T47D (cell line): ENCODE results near the gene SLC7A7.
"Not testable (repeated sequence)": the region's sequence is repeated elsewhere in the genome, so short reads cannot be mapped to it uniquely, and the experiment has no call there.

Source experiments
- DNase-seq, 2 experiments: peaks; one replicate each; pipeline versions ENCODE4 v3.0.0 to v3.0.0-alpha.2; 2011 to 2012; ENCODE audit warnings: low read depth in 1 of 2, low spot score in 1 of 2
- JUND ChIP-seq: IDR thresholded peaks from 2 replicates; pipeline ENCODE4 v1.6.1; 2012; ENCODE audit warnings: low read depth
- in situ Hi-C: cut with HindIII; loops from 2 replicates; pipeline ENCODE4 v1.10.0; 2016; ENCODE audit warnings: low sequenced_read_pairs, low pct_unique_long_range_greater_than_20kb

The SLC7A7 gene

GRCh38 chr14:22781301-22781991 lies 33.8 kb downstream of the SLC7A7 start:
- in situ Hi-C loops, result no loop called here
- TF ChIP-seq JUND, result no peak
- DNase-seq, result no peak

DNA sequence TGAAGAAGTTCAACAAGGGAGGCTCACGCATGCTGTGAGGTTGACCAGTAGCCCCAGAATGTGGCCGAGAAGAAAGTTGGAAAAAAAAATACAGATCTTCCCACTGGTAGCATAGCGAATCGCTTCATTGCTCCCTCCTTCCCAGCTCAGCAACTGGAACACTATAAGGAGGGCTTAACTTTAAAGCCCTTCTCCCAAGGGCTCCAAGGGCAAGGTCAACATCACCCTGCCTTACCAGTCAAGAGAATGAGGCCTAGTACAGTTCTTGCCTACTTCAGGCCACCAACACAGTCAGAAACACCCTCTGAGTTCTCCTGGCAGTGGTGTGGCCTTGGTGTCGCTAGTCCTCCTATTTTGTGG lies 34.3 kb downstream of the SLC7A7 start:
- TF ChIP-seq JUND, result no peak
- in situ Hi-C loops, result no loop called here

DNA sequence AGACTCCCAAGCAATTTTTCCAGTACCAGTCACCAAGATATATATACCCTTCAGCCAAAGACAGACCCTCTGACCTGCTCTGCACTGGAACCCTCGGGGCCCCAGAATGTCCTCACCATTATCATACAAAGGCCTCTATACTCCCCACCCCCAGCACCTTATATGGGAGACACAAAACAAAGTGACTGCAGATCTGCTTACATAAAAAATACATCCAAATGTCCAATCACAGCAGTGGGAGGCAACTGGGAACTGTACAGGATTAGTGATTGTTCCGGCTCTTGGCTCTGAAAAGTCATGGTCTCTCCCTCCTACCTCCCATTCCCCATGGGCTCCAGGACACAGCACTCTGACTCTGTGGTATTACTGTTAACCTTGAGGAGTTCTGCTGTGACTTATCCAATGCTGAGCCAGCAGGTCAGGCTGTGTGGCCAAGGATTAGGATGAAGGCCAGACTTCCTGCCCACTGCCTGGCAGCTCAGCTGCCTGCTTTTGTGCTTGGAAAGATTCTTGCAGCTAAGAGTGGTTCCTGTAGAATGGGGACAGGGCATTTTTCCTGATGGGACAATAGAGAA lies 35.0 kb downstream of the SLC7A7 start:
- DNase-seq, result no peak
- in situ Hi-C loops, result no loop called here
- no peak for TF ChIP-seq JUND

More for the DNA sequence above, 34.3 kb downstream of the SLC7A7 start:
- DNase-seq, result no peak

GRCh38 chr14:22778084-22778483 lies 37.2 kb downstream of the SLC7A7 start:
- no peak for DNase-seq
- no peak for TF ChIP-seq JUND
- in situ Hi-C loops, result no loop called here

DNA sequence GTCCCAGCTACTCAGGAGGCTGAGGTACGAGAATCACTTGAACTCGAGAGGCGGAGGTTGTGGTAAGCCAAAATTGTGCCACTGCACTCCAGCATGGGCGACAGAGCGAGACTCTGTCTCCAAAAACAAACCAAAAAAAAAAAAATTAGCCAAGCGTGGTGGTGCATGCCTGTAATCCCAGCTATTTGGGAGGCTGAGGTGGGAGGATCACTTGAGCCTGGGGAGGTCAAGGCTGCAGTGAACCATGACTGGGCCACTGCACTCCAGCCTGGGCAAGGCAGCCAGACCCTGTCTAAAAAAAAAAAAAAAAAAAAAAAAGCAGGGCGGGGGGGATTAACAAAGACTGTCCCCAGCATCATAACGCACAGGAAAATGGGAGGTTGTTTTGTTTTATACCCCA lies 38.4 kb downstream of the SLC7A7 start:
- in situ Hi-C loops, result not testable (repeated sequence)

GRCh38 chr14:22776215-22776614 lies 39.0 kb downstream of the SLC7A7 start:
- in situ Hi-C loops, result no loop called here
- TF ChIP-seq JUND, result no peak
- no peak for DNase-seq

More for the DNA sequence above, 38.4 kb downstream of the SLC7A7 start:
- not testable (repeated sequence) for DNase-seq

DNA sequence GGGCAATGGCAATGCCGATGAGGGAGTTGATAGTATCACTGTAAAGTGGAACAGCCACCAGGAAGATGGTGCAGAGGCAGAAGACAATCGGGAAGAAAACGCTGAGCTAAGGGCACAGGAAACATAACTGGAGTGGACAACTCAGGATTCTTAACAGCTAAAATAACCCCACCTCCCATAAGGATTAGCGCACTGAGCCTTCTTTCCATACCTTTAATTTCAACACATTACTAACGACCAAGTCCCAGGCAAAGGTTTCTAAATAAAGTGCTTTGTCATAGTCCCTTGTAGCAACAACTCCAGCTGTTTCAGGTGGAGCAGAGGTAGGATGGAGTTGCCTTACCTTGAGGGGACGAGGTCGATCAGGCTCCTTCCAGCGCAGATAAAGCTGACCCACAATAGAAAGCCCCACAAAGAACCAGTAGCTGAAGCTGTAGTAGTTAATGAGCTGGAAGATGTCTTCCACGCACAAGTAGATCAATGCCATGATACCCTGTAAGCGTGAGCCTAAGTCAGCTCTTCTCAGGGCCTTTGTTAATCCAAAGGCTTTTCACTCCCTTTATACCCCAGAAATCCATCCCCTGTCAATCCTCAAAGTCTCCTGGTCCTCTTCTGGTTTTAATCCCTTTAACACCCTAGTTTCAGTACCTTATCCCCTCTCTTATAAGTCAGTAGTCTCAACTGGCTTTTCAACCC lies 41.1 kb downstream of the SLC7A7 start:
- in situ Hi-C loops, result no loop called here
- no peak for TF ChIP-seq JUND
- DNase-seq, result no peak

- TF ChIP-seq JUND, result no peak
- in situ Hi-C loops, result no loop called here
- no peak for DNase-seq
These were observed 41.8 kb downstream of the SLC7A7 start for GRCh38 chr14:22773162-22774010.

GRCh38 chr14:22772725-22773124 lies 42.5 kb downstream of the SLC7A7 start:
- TF ChIP-seq JUND, result no peak
- DNase-seq, result no peak
- in situ Hi-C loops, result no loop called here

- no peak for DNase-seq
- TF ChIP-seq JUND, result no peak
- in situ Hi-C loops, result no loop called here
These were observed 44.6 kb downstream of the SLC7A7 start for GRCh38 chr14:22770481-22771187.

GRCh38 chr14:22769369-22769768 lies 45.9 kb downstream of the SLC7A7 start:
- in situ Hi-C loops, result no loop called here
- no peak for TF ChIP-seq JUND
- no peak for DNase-seq

DNA sequence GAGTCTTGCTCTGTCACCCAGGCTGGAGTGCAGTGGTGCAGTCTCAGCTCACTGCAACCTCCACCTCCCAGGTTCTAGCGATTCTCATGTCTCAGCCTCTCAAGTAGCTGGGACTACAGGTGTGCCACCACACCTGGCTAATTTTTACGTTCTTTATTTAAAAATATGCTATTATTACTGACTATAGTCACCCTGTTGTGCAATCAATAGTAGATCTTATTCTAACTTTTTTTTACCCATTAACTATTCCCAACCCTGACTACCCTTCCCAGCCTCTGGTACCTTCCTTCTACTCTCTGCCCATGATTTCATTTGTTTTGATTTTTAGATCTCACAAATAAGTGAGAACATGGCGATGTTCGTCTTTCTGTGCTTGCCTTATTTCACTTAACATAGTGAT lies 46.3 kb downstream of the SLC7A7 start:
- in situ Hi-C loops, result no loop called here
- TF ChIP-seq JUND, result no peak
- no peak for DNase-seq
